ENCODE data around the gene MPZL2.

- TF ChIP-seq CTCF (IDR thresholded peaks at IDR 0.05) (no peak), POLR2AphosphoS5 (IDR thresholded peaks at IDR 0.05) (no peak), POLR2A (IDR thresholded peaks at IDR 0.05) (no peak), EP300 (IDR thresholded peaks at IDR 0.05) (no peak)
Observed at GRCh38 chr11:118226781-118227180, 37.3 kb downstream of the MPZL2 start.
